ENCODE measurements around the gene POLN.
"Not testable (repeated sequence)": the region's sequence is repeated elsewhere in the genome, so short reads cannot be mapped to it uniquely, and the experiment has no call there.

POLN gene

DNA sequence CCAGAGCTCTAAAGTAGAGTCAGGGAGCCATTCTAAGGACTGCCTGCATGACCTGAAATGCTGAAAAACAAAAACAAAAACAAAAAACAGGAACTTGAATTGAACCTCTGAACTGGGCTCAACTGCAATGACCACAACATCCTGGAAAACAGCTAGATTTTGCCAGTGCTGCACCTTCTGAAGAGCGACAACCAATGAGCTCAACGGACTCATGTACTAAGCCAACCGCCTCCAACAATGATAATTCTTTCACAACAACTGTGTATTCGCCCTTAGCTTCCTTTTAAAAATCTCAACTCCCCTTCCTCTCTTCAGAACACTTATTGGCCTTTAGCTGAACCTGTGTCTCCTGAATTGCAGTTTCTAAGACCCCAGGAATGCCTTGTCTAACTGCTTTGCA lies 69.8 kb downstream of the POLN start:
- FAIRE-seq = no peak
- DNase-seq (ENCODE audit: insufficient read length, low spot score) = no peak

DNA sequence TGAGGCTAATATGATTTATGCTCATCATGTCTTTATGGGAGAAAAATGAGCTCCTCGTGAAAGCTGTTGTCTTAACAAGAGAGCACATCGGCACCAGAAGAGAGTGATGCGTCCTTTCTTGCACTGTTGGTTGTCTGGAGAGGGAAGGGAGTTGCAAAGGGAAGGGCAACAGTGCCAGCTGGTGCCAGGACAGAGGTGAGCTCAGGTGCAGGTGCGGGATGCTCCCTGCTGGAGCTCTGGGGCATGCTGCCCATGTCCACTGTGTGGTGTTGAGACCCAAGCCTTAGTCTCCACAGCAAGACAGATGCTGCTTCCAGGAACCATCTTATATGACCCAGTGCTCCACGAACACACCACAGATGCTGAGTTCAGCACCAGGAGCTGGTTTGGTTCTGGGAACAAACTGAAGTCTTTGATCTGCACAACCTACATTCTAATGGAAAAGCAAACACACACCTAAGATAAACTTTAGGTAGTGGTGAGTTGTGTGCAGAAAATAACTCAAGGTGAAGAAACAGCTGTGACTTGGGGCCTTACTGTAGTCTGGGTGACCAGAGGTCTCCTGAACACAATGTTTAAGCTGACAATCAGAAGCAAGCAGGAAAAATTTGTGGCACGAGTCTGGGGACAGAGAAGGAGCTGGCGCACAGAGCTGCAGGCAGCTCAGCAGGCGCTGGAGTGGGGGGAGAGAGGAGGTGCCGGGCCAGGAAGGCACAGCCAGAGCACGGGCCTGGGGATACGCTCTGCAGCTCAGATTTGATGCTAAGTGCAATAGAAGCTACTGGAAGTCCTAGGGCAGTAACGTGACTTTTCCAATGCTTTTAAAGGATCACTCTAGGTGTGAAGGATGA lies 73.2 kb downstream of the POLN start:
- FAIRE-seq = no peak
- DNase-seq (ENCODE audit: insufficient read length, low spot score) = no peak

DNA sequence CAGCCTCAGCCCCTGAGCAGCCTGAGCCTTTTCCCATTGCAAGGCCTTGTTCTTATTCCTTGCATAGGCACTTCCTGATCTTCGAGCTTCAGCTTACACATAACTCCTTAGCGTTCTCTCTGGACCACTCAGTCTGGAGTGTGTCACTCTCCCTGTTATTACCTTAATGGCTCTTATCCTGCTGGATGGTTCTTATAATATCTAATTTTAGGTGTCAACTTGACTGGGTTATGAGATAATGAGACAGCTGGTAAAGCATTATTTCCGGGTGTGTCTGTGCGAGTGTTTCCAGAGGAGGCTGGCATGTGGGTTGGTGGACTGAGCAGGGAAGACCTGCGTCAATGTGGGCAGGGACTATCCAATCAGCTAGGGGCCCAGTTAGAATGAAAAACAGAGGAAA lies 75.7 kb downstream of the POLN start:
- DNase-seq (ENCODE audit: insufficient read length, low spot score) = no peak
- no peak for FAIRE-seq

DNA sequence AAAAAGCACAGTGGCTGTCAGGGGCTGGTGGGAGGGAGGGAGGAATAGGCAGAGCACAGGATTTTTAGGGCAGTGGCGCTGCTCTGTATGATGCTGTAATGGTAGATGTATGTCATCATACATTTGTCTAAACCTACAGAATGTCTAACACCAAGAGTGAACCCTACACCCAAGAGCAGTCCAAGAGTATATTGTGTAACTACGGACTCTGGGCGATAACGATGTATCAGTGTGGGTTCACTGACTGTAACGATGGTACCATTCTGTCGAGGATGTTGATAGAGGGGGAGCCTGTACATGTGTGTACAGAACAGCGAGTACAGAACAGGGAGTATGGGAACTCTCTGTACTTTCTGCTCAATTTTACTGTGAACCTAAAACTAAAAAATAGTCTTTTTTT lies 76.5 kb downstream of the POLN start:
- no peak for FAIRE-seq
- no peak for DNase-seq (ENCODE audit: insufficient read length, low spot score)

DNA sequence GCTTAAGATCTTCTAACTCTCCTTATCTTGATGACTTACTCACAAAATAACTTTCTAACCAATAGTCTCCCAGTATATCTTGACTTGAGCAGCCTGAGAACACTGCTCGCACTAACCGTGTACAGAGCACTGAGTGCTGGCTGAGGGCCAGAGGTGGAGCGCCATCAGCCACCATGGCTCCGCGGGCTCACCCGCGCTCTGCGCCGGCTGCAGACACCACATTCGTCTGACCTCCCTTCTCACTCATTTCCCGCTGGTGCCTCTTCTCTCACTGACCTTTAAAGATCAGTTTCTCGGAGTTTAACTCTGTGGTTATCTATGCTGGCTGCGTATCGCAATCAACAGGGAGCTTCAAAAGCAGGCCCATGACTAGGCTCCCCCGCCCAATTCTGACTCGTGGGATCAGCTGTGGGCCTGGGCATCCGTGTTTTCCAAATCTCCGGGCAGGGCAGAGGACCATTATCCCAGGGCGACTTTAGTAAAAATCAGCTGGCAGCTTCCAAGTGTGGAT lies 78.6 kb downstream of the POLN start:
- no peak for DNase-seq (ENCODE audit: insufficient read length, low spot score)
- no peak for FAIRE-seq

DNA sequence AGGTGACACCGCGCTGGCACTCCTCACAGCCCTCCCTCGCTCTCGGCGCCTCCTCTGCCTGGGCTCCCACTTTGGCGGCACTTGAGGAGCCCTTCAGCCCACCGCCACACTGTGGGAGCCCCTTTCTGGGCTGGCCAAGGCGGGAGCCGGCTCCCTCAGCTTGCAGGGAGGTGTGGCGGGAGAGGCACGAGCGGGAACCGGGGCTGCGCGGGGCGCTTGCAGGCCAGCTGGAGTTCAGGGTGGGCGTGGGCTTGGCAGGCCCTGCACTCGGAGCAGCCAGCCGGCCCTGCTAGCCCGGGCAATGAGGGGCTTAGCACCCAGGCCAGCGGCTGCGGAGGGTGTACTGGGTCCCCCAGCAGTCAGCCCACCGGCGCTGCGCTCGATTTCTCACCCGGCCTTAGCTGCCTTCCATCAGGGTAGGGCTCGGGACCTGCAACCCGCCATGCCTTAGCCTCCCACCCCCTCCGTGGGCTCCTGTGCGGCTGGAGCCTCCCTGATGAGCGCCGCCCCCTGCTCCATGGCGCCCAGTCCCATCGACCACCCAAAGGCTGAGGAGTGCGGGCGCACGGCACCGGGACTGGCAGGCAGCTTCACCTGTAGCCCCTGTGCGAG lies 80.7 kb downstream of the POLN start:
- not testable (repeated sequence) for DNase-seq (ENCODE audit: insufficient read length, low spot score); FAIRE-seq

DNA sequence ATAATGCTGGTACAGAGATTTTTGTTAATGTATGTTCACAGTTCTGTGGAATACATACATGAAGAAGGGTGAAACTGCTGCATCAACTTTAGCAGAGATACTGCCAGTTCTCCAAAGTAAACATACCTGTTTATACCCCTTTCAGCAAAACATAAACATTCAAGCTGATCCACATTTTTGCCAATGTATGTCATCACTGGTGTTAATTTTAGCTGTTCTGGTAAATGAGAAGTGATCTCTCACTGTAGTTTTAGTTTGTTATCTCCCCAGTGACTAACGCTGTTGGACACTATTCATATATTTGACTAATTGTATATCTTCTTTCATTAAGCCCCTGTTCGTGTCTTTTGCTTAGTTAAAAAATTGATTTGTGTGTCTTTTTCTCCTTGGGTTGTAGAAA lies 82.0 kb downstream of the POLN start:
- no peak for DNase-seq (ENCODE audit: insufficient read length, low spot score)
- FAIRE-seq = no peak

DNA sequence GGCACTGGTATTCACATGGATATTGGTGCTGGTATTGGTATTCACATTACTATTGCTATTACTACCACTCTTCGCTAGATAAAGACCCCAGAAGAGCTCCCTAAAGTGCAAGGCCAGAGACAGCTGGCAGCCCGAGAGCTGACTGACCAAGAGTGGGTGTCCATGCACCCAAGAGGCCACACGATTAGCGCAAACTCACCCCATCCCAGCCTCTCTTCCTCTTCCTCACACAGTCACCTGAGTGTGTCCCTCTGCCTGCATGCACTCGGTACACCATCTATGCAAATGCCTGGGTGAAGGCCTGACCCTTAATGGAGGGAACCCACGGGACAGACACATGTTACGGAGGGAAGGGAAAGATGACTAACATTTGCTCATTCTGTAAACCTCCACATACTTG lies 86.7 kb downstream of the POLN start:
- FAIRE-seq (no peak), DNase-seq (ENCODE audit: insufficient read length, low spot score) (no peak)

DNA sequence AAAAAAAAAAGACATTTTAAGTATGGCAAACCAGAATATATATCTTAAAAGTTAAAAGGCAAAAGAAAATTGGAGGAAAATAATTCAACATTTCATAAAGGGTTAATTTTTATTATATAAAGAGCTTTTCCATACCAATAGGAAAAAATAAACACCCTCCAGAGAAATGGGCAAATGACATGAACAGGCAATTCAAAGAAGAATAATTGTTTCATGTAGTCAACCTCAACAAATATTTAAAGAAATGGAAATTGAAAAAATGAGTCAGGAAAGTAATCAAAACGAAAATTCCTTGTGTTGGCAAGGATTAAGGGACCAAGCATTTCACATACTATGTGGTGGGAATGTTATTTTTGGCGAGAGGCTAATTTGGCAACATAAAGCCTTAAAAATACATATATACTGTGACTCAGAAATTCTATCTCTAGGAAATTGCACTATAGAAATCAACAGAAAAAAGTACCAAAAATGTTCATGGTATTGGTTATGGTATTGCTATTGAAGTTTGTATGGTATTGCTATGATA lies 87.6 kb downstream of the POLN start:
- no peak for DNase-seq (ENCODE audit: insufficient read length, low spot score)
- no peak for FAIRE-seq

DNA sequence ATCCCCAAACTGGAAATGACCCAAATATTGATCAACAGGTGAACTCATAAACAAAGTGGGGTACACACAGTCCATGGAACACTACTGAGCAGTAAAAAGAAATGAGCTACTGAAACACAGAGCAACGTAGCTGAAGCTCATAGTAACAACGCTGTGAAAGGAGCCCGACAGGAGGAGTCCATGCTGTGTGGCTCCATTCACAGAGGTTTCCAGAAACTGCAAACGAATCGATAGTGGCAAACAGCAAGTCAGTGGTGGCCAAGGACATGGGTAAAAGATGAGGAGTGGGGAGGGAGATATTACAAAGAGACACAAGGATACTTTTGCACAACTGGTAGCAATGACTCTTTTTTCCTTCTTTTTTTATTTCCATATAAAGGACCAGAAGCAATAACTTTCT lies 90.4 kb downstream of the POLN start:
- DNase-seq (ENCODE audit: insufficient read length, low spot score) (no peak), FAIRE-seq (no peak)

DNA sequence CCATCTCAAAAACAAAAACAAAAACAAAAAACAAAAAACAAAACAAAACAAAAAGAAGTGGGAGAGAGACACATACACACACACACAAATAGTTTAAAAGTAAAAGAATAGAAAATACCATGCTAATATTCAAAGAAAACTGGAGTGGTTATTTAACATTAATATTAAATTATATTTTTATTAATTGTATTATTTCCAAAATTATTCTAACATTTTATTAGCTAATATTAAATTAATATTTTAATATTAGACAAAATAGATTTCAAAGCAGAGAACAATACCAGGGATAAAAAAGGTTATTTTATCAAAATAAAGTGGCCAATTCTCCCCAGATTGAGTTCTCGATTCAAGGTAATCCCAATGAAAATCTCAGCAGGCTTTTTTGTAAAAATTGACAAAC lies 91.8 kb downstream of the POLN start:
- no peak for DNase-seq (ENCODE audit: insufficient read length, low spot score)
- FAIRE-seq = no peak

DNA sequence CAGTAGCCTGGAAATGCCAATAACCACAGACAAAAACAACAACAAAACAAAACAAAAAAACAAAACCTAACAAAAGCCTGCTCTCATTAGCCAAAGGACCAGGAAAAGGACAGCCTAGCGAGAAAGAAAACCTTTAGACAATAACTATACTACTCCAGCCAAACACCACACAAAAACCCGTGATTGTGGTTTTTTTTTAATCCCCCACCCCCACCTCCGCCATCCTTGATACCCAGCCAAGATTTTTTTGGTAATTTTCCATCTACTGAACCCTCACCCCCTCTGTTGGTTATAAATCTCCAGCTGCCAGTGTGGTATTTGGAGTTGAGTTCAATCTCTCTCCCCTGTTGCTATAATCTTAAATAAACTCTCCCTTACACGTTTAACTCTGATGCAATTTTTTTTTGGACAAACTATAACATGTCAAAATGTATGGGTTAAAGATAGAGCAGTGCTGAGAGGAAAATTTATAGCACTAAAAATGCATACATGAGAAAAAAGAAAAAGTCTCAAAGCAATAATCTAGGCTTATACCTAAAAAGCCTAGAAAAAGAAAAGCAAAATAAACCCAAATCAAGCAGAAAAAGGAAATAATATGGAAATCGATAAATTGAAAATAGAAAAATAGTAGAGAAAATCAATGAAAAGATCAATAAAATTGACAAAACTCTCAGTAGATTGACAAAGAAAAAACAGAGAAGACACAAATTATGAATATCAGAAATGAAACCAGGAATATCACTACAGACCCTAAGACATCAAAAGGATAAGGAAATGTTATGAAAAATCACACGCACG lies 99.1 kb downstream of the POLN start:
- FAIRE-seq (no peak), DNase-seq (ENCODE audit: insufficient read length, low spot score) (no peak)

DNA sequence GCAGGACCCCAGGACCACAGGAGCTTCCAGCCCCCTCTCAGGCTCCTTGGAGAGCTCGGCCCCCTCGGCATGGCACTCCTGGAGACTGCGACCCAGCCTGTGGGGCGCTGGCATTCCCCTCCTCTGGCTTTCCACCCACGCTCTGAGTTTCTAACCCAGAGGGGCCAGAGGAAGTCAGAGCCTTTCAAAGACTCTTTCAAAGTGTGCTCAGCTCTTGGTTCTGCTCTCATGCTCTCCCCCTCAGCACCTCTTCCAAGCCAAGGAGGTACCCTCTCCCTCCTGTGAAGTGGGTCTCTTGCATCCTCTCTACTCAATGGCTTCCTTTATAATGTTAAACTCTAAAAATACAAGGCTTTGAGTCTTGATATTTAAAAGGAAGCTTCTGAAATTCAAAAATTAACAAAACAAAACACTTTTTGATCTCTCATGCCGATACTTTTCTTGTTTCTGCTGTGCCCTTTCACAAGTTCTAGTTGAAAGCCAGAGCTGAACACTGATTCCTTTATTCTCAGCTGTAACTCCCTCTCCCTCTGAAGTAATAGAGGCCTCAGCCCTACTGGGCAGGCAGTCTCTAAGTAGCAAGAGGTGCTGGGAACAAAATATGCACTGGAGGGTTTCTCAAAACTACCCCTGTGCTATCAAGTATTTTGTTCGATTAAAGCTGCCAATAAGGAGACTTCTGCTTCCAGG lies 100.0 kb downstream of the POLN start:
- DNase-seq (ENCODE audit: insufficient read length, low spot score) (no peak), FAIRE-seq (no peak)

DNA sequence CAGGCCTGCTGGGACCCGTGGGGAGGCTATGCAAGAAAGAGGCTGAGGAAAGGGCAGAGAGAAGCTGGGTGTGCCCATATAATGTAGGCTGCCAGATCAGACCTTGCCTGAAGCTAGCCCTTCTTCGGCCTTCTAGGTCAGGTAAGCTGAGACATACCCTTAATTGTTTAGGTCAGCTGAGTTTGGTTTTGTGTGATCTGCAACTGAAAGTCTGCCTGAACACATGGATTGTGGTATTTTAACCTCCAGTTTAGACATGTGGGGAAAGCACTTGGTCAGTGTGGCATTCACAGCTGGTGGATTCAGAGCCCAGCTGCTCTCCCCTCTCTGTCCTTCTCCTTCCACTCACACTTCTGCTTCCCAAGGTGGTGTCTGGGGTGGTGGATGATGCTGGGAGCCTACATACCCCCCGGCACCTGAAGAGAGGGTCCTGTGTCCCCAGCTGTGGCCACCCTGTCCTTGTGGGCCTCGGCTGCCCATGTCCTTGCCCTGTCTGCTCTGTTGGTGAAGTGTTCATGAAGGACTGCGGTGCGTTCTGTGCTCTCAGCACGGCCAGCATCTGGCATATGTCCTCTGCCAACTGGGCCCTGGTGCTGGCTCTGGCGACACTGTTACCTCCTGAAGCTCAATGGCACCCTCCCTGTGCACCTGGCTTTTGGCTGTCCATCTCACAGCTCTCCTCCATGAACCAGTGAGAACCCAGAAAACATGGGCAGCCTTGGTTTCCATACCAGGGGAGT lies 100.7 kb downstream of the POLN start:
- no peak for FAIRE-seq
- no peak for DNase-seq (ENCODE audit: insufficient read length, low spot score)

DNA sequence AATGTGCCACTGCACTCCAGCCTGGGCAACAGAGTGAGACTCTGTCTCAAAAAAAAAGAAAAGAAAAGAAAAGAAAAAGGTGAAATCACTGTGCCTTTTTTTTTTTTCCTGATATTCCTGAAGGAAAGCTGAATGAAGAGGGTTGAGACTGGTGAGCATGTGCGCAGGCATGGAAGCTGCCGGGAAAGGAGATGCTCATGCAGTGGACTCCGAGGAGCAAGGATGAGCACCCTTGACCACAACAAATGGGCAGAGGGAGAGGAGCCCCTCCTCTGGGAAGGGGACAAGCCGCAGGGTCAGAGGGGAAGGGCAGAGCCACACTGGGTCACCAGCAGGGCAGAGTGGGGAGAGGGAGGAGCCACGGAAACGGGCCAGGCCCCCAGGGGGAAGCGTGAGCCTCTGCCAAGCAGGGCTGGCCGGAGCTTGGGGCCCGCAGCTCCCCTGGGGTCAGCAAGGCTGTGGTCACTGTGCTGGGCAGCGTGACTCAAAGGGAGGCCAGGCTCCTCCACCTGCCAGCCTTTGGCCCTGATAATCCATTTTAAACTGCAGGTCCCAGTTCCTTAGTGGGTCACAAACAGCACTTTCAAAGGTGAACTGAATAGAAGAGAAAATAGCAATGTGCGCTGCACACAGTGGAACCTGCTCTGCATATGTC lies 102.9 kb downstream of the POLN start:
- FAIRE-seq = no peak
- no peak for DNase-seq (ENCODE audit: insufficient read length, low spot score)

DNA sequence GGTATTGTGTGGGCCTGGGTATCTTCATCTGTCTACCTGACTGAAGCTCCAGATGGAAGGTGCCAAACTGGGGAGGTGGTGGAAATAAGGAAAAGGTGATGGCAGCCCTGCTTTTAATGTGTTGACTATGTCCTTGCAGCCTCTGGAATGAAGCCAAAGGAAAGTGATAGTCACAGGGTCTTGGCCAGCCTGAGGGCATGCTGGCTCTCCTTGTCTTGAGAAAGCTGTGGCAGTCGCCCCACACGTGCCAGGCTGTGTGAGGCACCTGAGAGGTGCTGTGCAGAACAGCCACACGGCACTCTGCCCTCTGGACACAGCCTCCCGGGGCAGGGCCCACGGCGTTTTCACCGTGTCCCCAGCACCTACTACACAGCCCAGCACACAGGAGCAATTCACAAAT lies 105.2 kb downstream of the POLN start:
- no peak for DNase-seq (ENCODE audit: insufficient read length, low spot score)

DNA sequence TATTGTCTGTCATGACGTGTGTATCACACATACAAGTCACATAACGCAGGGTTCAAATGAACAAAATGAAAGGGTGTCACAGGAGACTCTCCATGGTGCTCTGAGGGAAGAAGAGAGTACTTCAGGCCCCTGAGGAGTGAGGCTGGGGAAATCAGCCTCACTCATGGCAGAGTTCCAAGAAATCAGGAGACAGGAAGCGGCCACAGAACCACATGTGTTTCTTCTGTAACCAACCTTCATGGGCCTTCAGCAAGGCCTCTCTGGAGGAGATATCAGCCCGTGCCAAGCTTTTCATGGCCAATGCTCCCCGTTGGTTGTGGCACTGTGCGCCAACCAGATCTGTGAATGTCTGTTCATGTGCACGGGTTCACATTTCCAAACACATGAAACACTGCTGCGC lies 106.8 kb downstream of the POLN start:
- no peak for FAIRE-seq
- DNase-seq (ENCODE audit: insufficient read length, low spot score) = no peak

More for the DNA sequence above, 105.2 kb downstream of the POLN start:
- FAIRE-seq = no peak

DNA sequence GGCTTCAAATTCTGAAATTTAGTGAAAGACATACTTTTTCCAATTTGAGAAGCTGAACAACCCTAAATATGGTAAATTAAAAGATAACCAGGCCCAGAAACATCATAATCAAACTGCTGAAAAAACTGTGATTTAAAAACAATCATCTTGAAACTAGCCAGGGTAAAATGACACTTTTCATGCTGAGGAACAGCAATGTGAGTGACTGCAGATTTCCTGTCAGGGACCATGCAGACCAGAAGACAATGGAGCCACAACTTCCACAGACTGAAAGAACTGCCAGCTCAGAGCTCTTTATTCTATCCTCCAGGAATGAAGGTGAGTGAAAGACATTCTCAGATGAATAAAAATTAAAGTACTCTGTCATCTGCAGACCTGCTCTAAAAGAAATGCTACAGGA lies 109.5 kb downstream of the POLN start:
- FAIRE-seq = no peak
- no peak for DNase-seq (ENCODE audit: insufficient read length, low spot score)

DNA sequence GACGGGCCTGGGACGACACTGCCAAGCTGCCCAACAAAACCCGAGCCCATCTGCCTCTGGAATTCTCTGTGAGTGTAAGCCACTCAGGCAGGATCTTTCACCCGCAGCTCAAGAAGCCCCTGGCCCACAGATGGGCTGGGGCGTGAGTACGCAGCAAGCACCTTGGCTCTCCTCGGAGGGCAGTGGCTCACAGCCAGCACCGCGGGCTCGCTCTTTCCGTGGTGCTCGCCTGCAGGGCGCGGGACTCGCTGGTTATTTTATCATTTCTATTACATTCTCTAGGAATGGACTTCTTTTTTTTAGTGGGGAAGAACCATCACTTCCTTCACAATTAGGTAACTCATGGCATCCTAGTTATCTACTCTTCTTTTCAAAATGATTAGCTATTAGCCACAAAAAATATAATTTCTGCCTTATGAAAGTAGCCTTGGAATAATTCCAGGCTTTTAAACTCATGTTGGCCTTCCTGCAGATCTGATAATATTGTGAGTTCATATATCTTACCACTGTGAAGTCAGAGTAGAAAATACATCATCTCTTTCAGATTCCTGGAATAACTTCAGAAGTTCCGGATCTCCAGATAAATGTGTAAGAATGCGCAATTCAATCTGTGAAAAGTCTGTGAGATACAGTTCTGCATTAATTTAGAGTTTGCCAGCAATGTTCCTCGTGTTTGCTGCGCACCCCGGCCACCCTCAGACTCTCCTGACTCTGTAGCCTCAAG lies 114.2 kb downstream of the POLN start:
- FAIRE-seq = no peak
- DNase-seq (ENCODE audit: insufficient read length, low spot score) = no peak
